ENCODE results near the gene GSS. TPM values are rescaled to one million over a fixed set of nuclear protein-coding genes. Genes with fewer than 3 reads are reported as not detected.

The GSS gene
- 37.7 TPM for total RNA-seq

GRCh38 chr20:34955231-34956040 is at the start of gene GSS, which contains the start of gene MYH7B:
GSS (minus strand) TSS chr20:34955806; CDS start chr20:34951852, 3,954 bp downstream.
MYH7B (plus strand) TSS chr20:34955868; CDS start chr20:34978006, 22,138 bp downstream.

Small RNA genes lying within 50 kb of the gene (small RNA-seq; reads per million reads assigned to genes)
- 0.23 reads per million, percentile 9 among the genes with 10 or more reads in this experiment for gene MIR499A (ENCODE audit: low replicate concordance)

Other genes starting within 250 kb of the GSS start
- 18.3 TPM for gene NCOA6, start 130.2 kb downstream of the GSS start, total RNA-seq
- 25.2 TPM for gene GGT7, start 83.0 kb downstream of the GSS start, total RNA-seq
- 38.5 TPM for gene ACSS2, start 79.2 kb downstream of the GSS start, total RNA-seq
- 4.0 TPM for gene MYH7B, start 62 bp upstream of the GSS start, total RNA-seq
- 58.4 TPM for gene TRPC4AP, start 137.0 kb upstream of the GSS start, total RNA-seq
- 19.2 TPM for gene EDEM2, start 191.5 kb upstream of the GSS start, total RNA-seq
- 22.4 TPM for gene PROCR, start 216.3 kb upstream of the GSS start, total RNA-seq

Measured in metanephros (tissue), 2 donors.